CD4-positive, alpha-beta T cell treated with Interleukin-1 beta for 1 hour (primary cell): ENCODE results near the gene MRPL54.
A peak's percentile ranks its signal among the peaks of the same experiment; 100 is the strongest.

Source experiments
- DNase-seq, 2 donors: peaks; one replicate each; pipeline ENCODE4 v3.0.0-alpha.2; 2020 to 2022

MRPL54 gene

DNA sequence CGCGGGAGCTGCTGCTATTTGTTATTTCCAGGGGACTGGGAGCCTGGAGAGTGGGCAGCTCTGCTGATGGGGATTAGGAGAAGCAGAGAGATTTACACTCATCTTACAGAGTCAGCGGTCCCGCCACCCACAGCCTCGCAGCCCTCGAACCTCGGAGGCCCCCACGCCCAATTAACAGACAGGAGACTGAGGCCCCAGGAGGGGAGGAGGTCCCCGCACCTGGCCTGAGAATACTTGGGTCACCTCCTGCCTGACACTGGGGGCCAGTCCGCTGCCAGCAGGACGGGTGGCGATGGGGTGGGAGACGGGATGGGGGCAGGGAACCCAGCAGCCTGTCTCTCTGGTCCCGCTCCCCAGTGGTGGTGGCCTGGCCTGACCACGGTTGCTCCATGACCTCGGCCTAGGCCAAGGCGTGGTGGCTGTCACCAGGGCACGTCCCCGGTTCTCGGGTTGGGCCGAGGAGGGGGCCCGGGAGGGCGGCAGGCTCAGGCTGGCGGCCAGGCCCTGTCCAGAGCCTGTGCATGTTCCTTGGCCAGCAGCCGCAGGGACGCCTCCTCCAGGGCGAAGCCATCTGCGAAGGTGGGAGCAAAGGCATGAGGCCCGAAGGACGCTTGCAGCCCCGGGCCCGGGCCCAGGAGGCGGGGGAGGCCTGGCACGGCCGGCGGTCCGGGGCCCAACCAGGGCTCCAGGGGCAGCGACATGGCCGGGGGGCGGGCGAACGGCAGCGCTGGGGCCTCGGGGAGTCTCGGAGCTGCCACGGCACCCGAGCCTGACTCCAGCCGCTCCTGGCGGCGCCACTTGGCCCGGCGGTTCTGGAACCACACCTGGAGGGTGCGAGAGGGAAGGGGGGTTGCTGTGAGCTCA, 7.9 kb downstream of the MRPL54 start:
- no peak for DNase-seq

DNA sequence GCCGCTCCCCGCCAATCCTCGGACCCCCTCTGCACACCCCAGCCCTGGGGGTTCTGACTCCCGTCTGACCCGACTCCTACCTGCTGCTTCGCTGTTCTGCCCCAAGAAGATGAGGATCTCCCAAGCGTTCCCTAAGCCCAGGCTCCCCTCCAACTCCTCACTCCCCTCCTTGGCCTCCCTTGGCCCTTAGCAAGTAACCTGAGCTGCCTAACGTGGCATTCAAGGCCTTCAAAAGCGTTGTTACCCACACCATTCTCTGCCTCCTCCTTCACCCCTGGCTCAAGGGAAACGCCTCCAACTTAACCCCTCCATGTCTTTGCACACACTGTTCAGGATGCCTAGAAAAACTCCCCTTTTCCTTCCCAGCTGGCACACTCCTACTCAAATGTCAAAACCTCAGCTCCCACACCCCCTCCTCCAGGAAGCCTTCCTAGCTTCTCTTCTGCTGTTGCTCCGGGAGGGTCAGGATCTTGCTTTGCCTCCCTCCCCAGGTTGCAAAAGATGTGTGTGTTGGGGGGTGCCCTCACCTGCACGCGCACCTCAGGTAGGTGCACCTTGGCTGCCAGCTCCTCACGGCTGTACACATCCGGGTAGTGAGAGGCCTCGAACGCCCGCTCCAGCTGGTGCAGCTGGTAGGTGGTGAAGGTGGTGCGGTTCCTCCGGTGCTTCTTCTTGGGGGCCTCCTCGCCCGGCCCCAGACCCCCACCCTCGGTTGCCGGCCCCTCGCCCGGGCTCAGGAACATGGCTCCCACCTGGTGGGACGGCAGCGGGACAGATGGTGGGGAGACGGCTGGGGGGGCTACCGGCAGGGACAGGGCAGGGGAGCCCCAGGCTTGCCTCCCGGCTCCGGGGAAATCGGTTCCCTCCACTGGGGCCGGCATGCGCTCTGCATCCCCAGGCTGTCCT, 8.8 kb downstream of the MRPL54 start:
- DNase-seq: no peak

DNA sequence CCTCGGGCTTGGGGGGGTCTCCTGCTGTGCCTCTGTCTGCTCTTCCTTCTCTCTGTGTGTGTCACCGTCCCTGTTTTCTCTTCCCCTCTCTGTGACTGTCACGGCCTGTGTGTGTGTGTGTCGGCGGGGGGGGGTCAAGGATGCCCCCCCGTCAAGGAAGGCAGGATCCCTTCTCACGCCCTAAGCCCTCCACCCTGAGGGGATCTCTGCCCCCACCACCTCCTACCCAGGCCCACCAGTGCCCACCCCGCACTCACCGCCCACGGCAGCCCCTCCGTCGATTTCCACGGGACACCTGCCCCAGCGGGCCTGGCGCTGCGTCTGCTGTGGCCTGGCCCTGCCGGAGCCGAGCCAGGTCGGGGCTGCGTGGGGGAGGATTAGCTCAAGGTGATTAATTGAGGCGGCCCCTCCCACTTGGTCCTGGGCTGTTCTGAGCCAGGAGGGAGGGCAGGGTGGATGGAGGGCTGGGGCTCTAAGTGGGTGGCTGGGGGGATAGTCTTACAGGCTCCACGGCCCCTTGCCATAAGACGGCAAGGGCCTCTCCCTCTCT, 9.5 kb downstream of the MRPL54 start, which contains the start of gene RAX2:
Gene RAX2 (minus strand): TSS at position 323 of the 550 bp plus-strand sequence. CDS start 486 bp downstream, outside the sequence.
- DNase-seq: no peak

DNA sequence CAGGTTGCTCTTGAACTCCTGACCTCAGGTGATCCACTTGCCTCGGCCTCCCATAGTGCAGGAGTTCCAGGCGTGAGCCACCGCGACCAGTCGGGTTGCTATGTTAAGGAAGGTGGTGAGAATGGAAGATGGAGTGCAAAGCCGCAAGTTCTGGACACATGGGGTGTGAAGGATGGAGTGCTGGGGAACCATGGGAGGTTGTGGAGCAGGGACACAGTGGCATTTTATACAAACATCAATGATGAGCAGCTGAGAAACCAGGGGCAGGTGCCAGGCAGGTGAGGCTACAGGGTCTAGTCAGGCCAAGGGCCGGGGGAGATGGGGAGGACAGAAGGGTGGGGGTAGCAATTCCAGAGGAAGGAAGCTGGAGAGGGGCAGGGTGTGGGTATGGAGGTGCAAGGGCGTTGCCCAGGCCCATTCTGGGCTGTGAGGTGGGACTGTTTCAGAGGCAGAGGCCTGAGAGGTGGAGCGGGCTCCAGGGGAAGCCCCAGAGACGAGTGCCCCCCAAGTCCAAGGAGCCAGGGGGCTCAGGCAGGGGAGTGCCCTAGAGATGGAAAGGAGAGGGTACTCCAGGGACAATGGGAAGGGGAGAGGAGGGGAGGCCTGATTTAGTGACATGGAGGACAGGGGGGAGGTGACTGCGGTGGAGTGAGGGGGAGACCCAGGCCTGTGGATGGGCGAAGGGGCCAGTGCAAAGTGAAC, 11.5 kb downstream of the MRPL54 start:
- no peak for DNase-seq

DNA sequence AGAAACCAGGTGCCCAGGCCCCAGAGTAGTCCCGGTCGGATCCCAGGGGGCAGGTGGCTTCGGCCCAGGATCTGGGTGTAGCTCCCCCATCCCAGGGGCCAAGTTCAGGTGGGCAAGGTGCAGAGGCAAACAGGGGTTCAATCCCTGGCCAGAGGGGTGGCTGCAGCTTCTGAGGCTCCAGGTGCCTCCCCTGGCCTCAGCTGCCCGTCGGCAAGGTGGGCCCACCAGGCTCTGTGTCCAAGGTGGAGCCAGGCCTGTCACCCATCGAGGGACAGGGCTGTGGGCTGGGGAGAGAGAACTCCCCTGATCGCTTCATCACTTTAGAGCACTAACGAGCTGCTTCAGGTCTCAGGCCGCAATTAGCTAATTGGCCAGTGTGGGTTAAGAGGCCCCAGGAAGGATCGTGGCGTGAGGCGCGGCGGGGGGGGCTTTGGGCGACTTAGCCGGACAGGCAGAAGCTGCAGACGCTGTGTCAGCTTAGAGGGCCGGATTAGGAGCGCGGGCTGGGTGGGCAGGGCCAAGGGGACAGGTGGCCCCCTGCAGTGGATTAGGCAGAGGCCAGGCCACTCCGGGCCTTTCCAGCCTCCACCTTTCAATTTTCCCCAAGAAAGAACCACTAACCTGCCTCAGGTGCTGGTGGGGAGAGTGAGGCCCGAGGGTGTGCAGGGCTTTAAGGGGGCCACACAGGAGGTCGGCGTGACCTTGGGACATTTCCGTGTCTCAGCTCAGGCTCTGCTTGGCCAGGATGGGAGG, 12.3 kb downstream of the MRPL54 start:
- no peak for DNase-seq

DNA sequence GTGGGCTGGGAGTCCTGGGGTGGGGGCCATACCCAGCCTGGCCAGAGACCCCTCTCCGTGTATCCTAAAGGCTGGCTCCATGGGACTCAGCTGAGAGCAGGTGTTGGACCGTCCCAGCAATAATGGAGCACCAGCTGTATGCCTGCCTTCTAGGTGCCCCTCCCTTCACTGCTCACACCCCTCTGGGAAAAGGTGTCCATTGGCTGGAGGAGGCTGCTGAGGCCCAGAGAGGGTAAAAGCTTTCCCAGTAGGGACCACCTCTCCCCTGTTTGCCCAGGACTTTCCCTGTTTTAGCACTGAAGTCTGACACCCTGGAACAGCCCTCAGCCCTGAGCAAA, 12.9 kb downstream of the MRPL54 start:
- no peak for DNase-seq

DNA sequence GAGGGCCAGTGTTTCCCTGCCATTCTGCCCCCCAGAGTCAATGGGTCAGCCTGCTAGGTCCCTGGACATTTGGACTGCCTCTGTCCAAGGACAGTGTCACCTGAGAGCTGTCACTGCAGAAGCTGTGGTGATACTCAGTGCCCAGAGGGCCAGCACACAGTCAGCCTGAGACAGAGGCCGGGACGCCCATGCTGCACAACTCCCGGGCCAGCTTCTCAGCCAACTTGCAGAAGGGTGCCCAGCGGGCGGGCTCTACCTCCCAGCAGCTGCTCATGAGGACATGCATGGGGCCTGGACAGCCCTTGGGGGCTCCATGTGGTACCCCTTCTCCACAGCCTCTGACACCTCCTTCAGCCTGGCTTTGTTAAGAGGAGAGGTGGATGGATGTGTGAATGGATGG, 13.3 kb downstream of the MRPL54 start:
- DNase-seq: no peak

DNA sequence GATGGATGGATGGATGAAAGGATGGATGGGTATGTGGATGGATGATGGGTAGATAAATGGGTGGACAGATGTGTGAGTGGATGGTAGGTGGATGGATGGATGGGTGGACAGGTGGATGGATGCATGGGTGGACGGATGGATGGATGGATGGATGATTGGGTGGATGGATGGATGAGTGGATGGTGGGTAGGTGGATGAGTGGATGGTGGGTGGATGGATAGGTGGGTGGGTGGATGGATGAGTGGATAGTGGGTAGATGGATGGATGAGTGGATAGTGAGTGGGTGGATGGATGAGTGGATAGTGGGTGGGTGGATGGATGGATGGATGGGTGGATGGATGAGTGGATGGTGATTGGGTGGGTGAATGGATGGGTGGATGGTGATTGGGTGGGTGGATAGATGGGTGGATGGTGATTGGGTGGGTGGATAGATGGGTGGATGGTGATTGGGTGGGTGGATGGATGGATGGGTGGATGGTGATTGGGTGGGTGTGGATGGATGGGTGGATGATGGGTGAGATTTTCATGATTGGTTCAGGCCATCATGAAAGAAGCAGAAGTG, 14.1 kb downstream of the MRPL54 start:
- DNase-seq: no peak

DNA sequence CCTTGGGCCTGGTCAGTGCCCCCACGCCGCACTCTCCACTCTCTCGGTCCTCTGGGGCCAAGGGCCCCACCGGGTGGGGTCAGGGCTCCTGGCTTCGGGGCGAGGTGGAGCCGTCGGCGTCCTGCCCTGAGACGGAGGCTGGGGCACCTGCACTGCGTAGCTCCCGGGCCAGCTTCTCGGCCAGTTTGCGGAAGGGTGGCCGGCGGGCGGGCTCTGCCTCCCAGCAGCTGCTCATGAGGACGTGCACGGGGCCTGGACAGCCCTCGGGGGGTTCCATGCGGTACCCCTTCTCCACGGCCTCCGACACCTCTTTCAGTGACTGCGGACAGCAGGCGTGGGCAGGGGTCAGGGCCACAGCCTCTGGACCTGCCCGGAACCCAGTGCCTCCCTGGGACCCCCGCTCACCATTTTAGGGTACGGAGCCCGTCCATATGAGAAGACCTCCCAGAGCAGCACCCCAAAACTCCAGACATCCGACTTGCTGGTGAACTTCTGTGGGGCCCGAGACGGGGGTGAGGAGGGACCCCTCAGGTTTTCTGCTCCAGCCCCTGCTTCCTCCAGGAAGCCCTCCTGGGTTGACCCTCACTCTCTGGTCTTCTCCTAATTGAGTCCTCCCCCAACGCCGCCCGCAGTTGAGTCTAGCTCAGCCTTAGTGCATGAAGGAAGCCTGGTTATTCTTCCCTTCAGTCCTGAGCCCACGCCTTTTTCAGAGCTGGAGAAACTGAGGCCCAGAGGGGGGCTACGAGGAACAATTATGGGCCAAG, 15.8 kb downstream of the MRPL54 start:
- no peak for DNase-seq

DNA sequence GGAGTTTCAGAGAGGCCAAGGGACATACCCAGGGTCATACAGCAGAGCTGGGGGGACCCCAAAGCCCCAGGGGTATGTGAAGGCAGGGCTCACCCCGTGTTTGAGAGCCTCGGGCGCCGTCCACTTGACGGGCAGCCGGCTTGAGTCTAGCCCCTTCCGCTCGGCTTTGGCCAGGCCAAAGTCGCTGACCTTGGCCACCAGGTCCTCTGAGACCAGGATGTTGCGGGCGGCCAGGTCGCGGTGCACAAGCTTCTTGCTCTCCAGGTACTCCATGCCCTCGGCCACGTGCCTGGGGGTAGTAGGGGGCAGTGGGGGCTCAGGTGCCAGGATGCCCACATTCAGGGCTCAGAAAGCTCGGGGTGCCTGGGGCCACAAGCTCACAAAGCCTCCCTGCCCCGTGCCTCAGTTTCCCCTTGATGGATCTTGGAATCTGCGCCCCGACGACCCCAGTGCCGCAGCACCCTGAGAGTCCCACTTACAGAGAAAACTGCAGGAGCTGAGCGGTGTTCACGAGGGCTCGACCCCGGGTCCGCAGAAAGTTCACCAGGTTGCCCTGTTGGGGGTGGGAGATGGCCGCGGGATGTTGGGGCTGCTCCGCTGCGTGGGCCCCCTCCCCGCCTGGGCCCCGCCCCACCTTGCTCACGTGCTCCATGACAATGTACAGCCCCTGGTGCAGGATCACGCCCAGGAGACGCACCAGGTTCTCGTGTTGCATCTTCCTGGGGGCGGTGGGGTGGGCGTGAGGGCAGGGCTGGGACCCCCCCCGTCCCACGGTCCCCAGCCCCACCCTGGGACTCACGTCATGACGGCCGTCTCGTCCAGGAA, 16.6 kb downstream of the MRPL54 start:
- no peak for DNase-seq

DNA sequence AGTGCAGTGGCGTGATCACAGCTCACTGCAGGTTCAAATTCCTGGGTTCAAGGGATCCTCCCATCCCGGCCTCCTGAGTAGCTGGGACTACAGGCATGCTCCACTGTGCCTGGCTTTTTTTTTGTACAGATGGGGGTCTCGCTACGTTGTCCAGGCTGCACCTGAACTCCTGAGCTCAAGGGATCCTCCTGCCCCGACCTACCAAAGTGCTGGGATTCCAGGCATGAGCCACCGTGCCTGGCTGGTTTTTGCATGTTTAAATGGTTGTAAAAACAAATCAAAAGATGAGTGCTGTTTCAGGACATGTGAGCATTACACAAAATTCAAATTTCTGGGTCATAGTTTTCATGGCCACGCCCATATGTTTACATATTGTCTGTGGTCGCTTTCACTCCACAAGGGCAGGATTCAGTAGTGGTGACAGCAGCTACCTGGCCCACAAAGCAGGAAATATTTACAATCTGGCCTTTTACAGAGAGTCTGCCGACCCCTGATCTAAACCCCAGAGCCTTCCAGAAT, 18.4 kb downstream of the MRPL54 start:
- no peak for DNase-seq

DNA sequence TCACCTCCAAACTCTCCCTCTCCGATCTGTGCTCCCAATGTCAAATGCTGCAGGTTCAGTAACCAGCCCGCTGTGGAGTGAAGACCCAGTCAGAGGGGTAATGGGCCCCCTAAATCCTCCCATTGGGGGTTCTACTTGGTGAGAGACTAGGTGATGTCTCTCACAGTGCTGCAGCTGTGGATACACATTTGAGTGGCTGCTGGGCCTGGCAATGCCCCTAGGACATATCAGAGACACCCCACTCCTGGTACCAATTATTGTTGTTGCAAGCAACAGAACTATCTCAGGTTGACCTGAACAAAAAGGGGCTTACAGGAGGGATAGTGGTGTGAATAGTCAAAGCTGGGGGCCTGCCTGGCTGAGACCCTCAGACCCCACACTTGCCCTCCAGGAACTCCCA, 19.1 kb downstream of the MRPL54 start:
- no peak for DNase-seq

DNA sequence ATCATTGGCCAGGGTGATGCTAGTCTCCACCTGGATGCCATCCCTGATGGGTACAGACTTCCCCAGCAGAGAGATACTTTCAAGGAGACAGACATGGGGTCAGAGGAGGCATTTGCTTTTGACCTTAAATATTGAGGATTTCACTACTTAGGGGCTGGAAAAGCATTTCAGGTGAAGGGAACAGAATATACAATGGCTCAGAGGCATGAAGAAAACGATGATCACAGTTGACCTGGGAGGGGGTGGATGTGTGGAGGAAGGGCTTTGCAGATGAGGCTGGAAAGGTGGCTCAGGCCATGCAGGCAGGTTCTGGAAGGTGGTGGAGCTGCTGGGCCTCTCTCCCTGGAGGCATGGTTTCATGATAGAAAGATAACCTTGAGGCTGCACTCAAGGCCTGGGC, 19.8 kb downstream of the MRPL54 start:
- DNase-seq: no peak

DNA sequence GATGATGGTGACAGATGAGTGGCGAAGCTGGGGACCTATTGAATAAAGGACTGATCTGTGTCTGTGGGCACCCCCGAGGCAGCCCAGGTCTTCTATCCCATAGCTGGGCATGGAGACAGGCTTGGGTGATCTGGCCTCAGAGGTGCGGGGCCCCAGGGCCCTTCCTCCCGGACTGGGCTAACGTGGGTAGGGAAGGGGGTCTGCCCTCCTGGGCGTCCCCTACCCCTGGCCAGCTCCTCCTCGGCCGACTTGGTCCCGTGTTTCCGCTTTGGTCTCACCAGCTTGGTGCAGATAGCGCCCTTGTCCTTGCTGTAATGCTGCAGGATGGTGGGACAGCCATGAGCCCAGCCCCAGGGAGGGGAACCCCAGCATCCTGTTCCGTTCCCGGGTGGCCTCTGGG, 20.4 kb downstream of the MRPL54 start:
- no peak for DNase-seq

DNA sequence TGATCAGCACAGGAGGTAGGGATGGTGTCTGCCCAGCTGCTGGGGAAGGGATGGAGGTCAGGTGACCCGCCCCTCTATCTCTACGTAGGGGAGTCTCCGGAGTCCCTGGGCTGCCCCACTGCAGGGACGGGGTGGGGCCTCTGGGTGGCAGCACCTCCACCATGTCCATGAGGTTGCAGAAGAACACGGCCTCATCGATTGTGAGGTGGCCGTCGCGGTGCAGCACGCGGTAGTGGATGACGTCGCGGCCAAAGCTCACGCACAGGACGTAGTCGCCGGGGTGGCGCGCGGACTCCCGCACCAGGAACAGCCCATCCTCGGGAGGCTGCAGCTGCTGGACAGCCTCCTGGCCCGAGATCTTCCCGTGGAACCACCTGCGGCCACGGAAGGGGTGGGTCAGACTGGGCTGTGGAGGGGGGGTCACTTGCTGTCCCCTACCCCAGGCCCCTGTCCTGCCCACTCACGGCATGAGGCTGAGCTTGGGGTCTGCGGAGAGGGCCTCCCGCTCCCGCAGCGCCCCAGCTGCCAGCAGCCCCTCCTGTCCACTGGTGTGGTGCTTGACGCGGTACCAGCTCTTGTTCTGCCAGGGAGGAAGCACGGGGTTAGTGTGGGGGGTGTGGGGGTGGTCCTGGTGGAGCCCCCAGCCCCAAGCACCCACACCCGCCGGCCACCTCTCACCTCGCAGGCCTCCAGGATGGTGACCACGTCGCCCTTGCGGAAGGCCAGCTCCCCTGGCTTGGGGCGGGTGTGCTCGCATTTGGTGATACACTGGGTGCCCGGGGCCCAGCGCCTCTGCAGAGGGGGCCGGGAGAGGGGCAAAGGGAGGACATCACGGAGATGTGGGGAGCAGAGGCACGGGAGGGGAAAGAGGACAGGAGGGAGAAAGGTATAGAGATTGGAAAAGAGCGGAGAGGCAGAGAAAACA, 21.4 kb downstream of the MRPL54 start:
- DNase-seq: peak; percentile 58 to 61

DNA sequence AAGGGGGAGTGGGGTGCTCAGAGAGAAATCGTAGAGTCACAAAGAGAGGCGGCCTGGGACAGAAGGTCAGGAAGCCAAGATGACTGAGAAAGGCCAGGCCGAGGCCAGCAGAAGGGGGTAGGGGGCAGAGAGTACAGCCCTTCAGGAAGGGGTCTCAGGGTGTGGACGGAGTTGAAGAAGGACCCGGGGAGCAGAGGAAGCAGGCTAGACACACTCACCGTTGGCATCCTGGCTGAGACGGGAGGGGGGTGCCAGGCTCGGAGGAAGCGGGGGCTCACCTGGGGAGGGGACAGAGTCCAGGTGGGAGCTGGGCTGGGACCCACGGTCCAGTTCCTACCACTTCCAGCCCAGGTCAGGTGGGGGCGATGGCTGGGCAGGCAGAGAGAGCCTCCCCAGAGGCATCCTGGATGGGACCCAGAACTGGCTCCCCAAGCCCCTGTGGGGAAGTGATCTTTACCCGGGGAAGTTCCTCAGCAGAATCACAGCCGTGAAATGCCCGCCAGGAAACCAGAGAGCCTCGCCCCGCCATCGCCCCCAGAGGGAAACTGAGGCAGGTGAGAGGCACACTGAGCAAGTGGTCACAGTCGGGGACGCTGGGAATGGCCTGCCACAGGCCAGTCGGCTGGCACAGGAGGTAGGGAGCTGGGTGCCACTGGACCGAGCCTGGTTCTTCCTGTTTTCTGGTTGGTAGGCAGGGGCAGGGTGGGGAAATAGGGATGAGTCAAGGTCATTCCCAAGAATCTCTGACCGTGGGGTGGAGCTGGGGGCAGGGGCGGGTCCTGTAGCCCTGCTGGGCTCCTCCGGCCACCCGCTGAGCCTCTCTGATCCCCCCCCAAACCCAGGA, 22.3 kb downstream of the MRPL54 start:
- no peak for DNase-seq

DNA sequence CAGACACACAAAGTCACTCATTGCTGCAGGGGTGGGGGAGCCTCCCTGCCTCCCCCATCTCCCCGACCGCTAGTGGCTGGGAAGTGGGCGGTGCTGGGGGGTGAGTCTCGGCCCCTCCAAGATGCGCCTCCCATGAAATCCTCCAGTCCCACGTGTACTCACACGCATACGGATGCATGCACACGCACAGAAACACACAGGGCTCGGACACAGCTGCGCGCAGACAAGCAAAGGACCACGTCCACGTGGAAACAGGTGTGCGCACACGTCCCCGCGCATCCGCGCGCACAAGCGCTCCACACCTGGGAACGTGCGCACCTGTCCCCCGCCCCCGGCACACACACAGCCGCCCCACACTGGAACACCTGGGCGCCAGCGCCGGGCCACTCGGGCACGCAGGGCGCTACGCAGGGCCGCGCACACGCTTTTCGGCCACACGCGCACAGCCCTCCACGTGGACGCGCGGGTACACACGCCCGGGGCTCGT, 23.0 kb downstream of the MRPL54 start:
- DNase-seq: peak in 1 of 2 donors; percentile 20
